Transverse colon (tissue), 3 donors: ENCODE results near the gene ZNF423.

Experiments
- EP300 ChIP-seq: sonication (generic); formaldehyde crosslinking; IDR thresholded peaks from one replicate; pipeline ENCODE4 v1.6.1; 2017; ENCODE audit warnings: antibody characterized with exemption, low read depth
- POLR2A ChIP-seq: fragments of 450-650 bp; IDR thresholded peaks from one replicate; pipeline ENCODE4 v1.6.1; 2016; ENCODE audit warnings: antibody characterized with exemption, mild to moderate bottlenecking, moderate library complexity
- TF ChIP-seq, protein P1 (sequence below), 5 experiments: fragments of 200-600 bp in 3 of 5; fragments of 450-650 bp in 2 of 5; sonication (generic) in 3 of 5; IDR thresholded peaks; 1 replicate in 2 of 5; 2 replicates in 3 of 5; pipeline ENCODE4 v1.5.1; 2016 to 2017; ENCODE audit warnings: antibody characterized with exemption in 5 of 5, inconsistent platforms in 3 of 5, mild to moderate bottlenecking in 2 of 5, moderate library complexity in 1 of 5

DNA sequence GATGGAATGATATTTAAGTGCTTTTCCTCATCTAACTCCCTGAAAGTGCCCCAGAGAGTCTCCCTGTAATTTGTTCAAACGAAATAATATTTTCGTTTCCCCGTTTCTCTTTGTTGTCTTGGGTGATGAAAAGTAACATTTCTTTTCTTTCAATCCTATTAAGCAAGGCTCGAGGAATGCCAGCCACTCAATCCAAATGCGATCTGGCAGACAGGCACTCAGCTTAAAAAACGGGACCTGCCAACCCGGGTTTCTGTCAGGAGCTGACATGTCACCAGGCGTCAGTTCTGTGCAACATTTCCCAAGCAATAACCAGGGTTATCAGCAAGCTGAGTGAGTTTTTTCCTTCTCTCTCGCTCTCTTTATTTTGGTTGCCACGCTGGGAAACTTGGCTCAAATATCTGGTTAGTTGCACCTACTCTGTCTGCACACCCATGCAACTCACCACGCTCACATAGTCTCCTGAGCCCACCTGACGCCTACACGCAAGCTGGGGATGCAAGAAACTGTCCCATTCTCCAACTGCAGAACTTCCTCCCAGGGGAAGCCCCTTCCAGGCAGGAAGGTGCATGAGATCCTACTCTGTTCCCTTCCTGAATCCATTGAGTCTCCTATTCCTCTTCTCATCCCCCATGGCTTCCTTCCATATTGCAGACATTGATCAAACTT lies 274.1 kb downstream of the ZNF423 start:
- TF ChIP-seq EP300: no peak
- no peak for TF ChIP-seq POLR2A
- TF ChIP-seq, protein P1, sequence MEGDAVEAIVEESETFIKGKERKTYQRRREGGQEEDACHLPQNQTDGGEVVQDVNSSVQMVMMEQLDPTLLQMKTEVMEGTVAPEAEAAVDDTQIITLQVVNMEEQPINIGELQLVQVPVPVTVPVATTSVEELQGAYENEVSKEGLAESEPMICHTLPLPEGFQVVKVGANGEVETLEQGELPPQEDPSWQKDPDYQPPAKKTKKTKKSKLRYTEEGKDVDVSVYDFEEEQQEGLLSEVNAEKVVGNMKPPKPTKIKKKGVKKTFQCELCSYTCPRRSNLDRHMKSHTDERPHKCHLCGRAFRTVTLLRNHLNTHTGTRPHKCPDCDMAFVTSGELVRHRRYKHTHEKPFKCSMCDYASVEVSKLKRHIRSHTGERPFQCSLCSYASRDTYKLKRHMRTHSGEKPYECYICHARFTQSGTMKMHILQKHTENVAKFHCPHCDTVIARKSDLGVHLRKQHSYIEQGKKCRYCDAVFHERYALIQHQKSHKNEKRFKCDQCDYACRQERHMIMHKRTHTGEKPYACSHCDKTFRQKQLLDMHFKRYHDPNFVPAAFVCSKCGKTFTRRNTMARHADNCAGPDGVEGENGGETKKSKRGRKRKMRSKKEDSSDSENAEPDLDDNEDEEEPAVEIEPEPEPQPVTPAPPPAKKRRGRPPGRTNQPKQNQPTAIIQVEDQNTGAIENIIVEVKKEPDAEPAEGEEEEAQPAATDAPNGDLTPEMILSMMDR (IDR thresholded peaks at IDR 0.05): no peak
